GM18907 (cell line): ENCODE measurements around the gene PPP1R1A.

ENCODE experiments used
- ATAC-seq: cut with Tn5 transposase; IDR thresholded peaks from one replicate; pipeline ENCODE4 v1.9.1; 2021; ENCODE audit warnings: mild to moderate bottlenecking, moderate library complexity; ENCODE audit not compliant: unreplicated experiment

PPP1R1A gene

GRCh38 chr12:54538136-54538700 lies 50.2 kb downstream of the PPP1R1A start:
- ATAC-seq = no peak

- no peak for ATAC-seq
These were observed 53.0 kb downstream of the PPP1R1A start for GRCh38 chr12:54535474-54535873.

GRCh38 chr12:54529581-54529980 lies 58.9 kb downstream of the PPP1R1A start:
- ATAC-seq = no peak
